Gastrocnemius medialis (tissue), 4 donors: ENCODE data around the gene TGFB1I1.

Source experiments
- CTCF ChIP-seq, 5 experiments: fragments of 450-650 bp in 3 of 5; fragments of 200-600 bp in 2 of 5; sonication (generic) in 2 of 5; IDR thresholded peaks in 4 of 5; conservative IDR thresholded peaks in 1 of 5; 1 replicate in 4 of 5; 2 replicates in 1 of 5; pipeline ENCODE4 v1.5.1; 2016 to 2019; ENCODE audit warnings: antibody characterized with exemption in 5 of 5, mild to moderate bottlenecking in 3 of 5, moderate library complexity in 3 of 5
- POLR2A ChIP-seq, 2 donors: fragments of 450-650 bp; IDR thresholded peaks; one replicate each; pipeline ENCODE4 v1.6.1; 2017; ENCODE audit warnings: antibody characterized with exemption in 2 of 2, mild to moderate bottlenecking in 2 of 2, moderate library complexity in 2 of 2

DNA sequence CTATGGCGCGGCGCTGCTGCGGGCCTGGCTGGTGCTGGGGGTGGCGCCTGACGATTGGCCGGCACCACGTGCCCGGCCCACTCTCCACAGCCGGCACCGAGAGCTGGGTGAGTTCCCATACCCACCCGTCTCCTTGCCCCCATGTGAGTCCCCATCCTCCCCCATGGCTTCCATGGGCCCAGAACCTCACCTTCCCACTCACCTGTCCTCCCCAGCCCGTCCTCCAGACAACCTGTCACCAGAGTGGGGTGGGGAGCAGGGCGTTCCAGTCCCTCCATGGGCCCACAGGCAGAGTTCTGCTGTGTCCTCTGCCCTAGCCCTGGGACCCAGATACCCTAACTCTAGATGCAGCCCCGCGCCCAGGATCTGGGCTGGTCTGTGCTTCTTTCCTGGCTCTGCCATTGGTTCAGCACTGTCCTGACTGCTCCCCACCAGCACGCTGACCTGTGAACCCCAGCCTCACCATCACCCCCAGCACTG, 7.1 kb upstream of the TGFB1I1 start:
- no peak for TF ChIP-seq CTCF (IDR thresholded peaks at IDR 0.05 in 4 of 5, conservative IDR thresholded peaks at IDR 0.05 in 1 of 5)
- TF ChIP-seq POLR2A (IDR thresholded peaks at IDR 0.05), result no peak
